Loucy (cell line): ENCODE measurements around the gene RHOG.

Source experiments
- H2AFZ ChIP-seq: fragments of 200-600 bp; sonication (generic); 2 replicates; pipeline ENCODE4 v1.6.0; 2016; ENCODE audit warnings: antibody characterized with exemption, mild to moderate bottlenecking, low read length, moderate library complexity
- H3F3A ChIP-seq: fragments of 200-600 bp; 2 replicates; pipeline ENCODE4 v1.6.0; 2016; ENCODE audit warnings: antibody characterized with exemption, low read depth, mild to moderate bottlenecking
- H3K27me3 ChIP-seq: fragments of 200-600 bp; sonication (generic); 2 replicates; pipeline ENCODE4 v1.6.1; 2014; ENCODE audit warnings: low read length, mild to moderate bottlenecking; ENCODE audit not compliant: insufficient read depth, poor library complexity, severe bottlenecking
- H3K36me3 ChIP-seq: fragments of 200-600 bp; sonication (generic); 2 replicates; pipeline ENCODE4 v1.6.1; 2016; ENCODE audit warnings: low read length; ENCODE audit not compliant: insufficient read depth
- H3K4me1 ChIP-seq: fragments of 200-600 bp; sonication (generic); 2 replicates; pipeline ENCODE4 v1.5.1; 2014; ENCODE audit warnings: low read length, mild to moderate bottlenecking; ENCODE audit not compliant: insufficient read depth, poor library complexity, severe bottlenecking
- H3K4me2 ChIP-seq: fragments of 200-600 bp; sonication (generic); 2 replicates; pipeline ENCODE4 v1.6.0; 2014; ENCODE audit warnings: antibody characterized with exemption, low read length, low read depth, mild to moderate bottlenecking; ENCODE audit not compliant: poor library complexity, severe bottlenecking
- H3K4me3 ChIP-seq: fragments of 200-600 bp; sonication (generic); 2 replicates; pipeline ENCODE4 v1.5.1; 2014; ENCODE audit warnings: low read length, mild to moderate bottlenecking, mixed read lengths; ENCODE audit not compliant: poor library complexity, severe bottlenecking
- H3K79me2 ChIP-seq: fragments of 200-600 bp; sonication (generic); 2 replicates; pipeline ENCODE4 v1.6.1; 2014; ENCODE audit warnings: low read length; ENCODE audit not compliant: insufficient read depth
- H3K9ac ChIP-seq: fragments of 200-600 bp; sonication (generic); 2 replicates; pipeline ENCODE4 v1.6.0; 2014; ENCODE audit warnings: mild to moderate bottlenecking, low read depth, low read length, moderate library complexity; ENCODE audit not compliant: poor library complexity, severe bottlenecking
- H3K9me2 ChIP-seq: fragments of 200-600 bp; sonication (generic); replicated peaks from 2 replicates; pipeline ENCODE4 v1.6.1; 2016; ENCODE audit warnings: low read depth, low read length, mixed read lengths
- H3K9me3 ChIP-seq: fragments of 200-600 bp; sonication (generic); 2 replicates; pipeline ENCODE4 v1.6.1; 2014; ENCODE audit warnings: mild to moderate bottlenecking, antibody characterized with exemption, low read length, low read depth; ENCODE audit not compliant: insufficient read depth
- H4K20me1 ChIP-seq: fragments of 200-600 bp; sonication (generic); 2 replicates; pipeline ENCODE4 v1.6.0; 2014; ENCODE audit warnings: antibody characterized with exemption, low read length, mild to moderate bottlenecking; ENCODE audit not compliant: insufficient read depth, poor library complexity, severe bottlenecking
- EZH2phosphoT487 ChIP-seq: fragments of 200-600 bp; IDR thresholded peaks from 2 replicates; pipeline ENCODE4 v1.6.1; 2018; ENCODE audit warnings: antibody characterized with exemption, mild to moderate bottlenecking, moderate library complexity, borderline replicate concordance
- TF ChIP-seq, protein P1 (sequence below): fragments of 200-600 bp; sonication (generic); conservative IDR thresholded peaks from 2 replicates; pipeline ENCODE4 v1.5.1; 2014; ENCODE audit warnings: mild to moderate bottlenecking, antibody characterized with exemption, low read length

The RHOG gene

GRCh38 chr11:3840870-3841425 is at the start of gene RHOG:
TSS of gene RHOG (minus strand) at chr11:3840959. CDS start at chr11:3828138, 12,821 bp downstream.
- H3K27me3 ChIP-seq: no peaks in the 10 kb centered on the region
- no peaks in the 10 kb centered on the region for H3K36me3 ChIP-seq
- H3K4me1 ChIP-seq: peaks cover 44% of the 10 kb centered on the region
- TF ChIP-seq EZH2phosphoT487: no peak
- TF ChIP-seq, protein P1, sequence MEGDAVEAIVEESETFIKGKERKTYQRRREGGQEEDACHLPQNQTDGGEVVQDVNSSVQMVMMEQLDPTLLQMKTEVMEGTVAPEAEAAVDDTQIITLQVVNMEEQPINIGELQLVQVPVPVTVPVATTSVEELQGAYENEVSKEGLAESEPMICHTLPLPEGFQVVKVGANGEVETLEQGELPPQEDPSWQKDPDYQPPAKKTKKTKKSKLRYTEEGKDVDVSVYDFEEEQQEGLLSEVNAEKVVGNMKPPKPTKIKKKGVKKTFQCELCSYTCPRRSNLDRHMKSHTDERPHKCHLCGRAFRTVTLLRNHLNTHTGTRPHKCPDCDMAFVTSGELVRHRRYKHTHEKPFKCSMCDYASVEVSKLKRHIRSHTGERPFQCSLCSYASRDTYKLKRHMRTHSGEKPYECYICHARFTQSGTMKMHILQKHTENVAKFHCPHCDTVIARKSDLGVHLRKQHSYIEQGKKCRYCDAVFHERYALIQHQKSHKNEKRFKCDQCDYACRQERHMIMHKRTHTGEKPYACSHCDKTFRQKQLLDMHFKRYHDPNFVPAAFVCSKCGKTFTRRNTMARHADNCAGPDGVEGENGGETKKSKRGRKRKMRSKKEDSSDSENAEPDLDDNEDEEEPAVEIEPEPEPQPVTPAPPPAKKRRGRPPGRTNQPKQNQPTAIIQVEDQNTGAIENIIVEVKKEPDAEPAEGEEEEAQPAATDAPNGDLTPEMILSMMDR: no peak
- H3K4me2 ChIP-seq: peak within 1 kb of the TSS; percentile 92
- H2AFZ ChIP-seq: peak within 1 kb of the TSS; percentile 63
- peaks cover 46% of the 10 kb centered on the region for H3K79me2 ChIP-seq
- H3F3A ChIP-seq: peaks cover 13% of the 10 kb centered on the region
- peak within 1 kb of the TSS; percentile 88 for H3K4me3 ChIP-seq
- peak within 1 kb of the TSS; percentile 92 for H3K9ac ChIP-seq
- no peaks in the 10 kb centered on the region for H3K9me3 ChIP-seq
- H3K9me2 ChIP-seq: no peaks in the 10 kb centered on the region
- peaks cover 27% of the 10 kb centered on the region for H4K20me1 ChIP-seq

GRCh38 chr11:3890014-3890413 is 49.3 kb upstream of the RHOG start:
- no peak overlapping the region for H3K4me3 ChIP-seq
- peaks cover 28% of the 10 kb centered on the region for H4K20me1 ChIP-seq
- H3K9ac ChIP-seq: peak overlapping the region; percentile 20
- peaks cover 61% of the 10 kb centered on the region for H3K4me1 ChIP-seq
- H3K9me3 ChIP-seq: no peaks in the 10 kb centered on the region
- no peaks in the 10 kb centered on the region for H3K27me3 ChIP-seq
- no peaks in the 10 kb centered on the region for H3K9me2 ChIP-seq
- peaks cover 97% of the 10 kb centered on the region for H3K79me2 ChIP-seq
- no peaks in the 10 kb centered on the region for H3K36me3 ChIP-seq
- peak overlapping the region; percentile 24 for H3K4me2 ChIP-seq
- TF ChIP-seq, protein P1: no peak
- no peak for TF ChIP-seq EZH2phosphoT487
- H2AFZ ChIP-seq: no peak overlapping the region
- H3F3A ChIP-seq: peaks cover 3% of the 10 kb centered on the region; the same call in 1 of the 2 replicates

- no peaks in the 10 kb centered on the region for H3K36me3 ChIP-seq
- H2AFZ ChIP-seq: no peak overlapping the region
- no peak for TF ChIP-seq EZH2phosphoT487
- TF ChIP-seq, protein P1: no peak
- no peak overlapping the region for H3K4me2 ChIP-seq
- peaks cover 30% of the 10 kb centered on the region for H4K20me1 ChIP-seq
- peaks cover 98% of the 10 kb centered on the region for H3K79me2 ChIP-seq
- H3F3A ChIP-seq: peaks cover 2% of the 10 kb centered on the region; the same call in 1 of the 2 replicates
- no peaks in the 10 kb centered on the region for H3K9me3 ChIP-seq
- no peak overlapping the region for H3K4me3 ChIP-seq
- H3K27me3 ChIP-seq: no peaks in the 10 kb centered on the region
- peaks cover 53% of the 10 kb centered on the region for H3K4me1 ChIP-seq
- no peak overlapping the region for H3K9ac ChIP-seq
- H3K9me2 ChIP-seq: no peaks in the 10 kb centered on the region
Observed at GRCh38 chr11:3888876-3889275, 48.1 kb upstream of the RHOG start.
